GM10266 (cell line): ENCODE results near the gene CRY1.
"Not testable (repeated sequence)": the region's sequence is repeated elsewhere in the genome, so short reads cannot be mapped to it uniquely, and the experiment has no call there.

ENCODE experiments used
- DNase-seq: peaks from one replicate; pipeline ENCODE4 v3.0.0; 2012; ENCODE audit errors: extremely low spot score
- TF ChIP-seq, protein P1 (sequence below): IDR thresholded peaks from 2 replicates; pipeline ENCODE4 v1.5.1; 2012; ENCODE audit warnings: mild to moderate bottlenecking, low read depth; ENCODE audit not compliant: control insufficient read depth, insufficient read depth; ENCODE audit errors: missing control alignments

CRY1 gene

GRCh38 chr12:107119091-107119490 lies 25.7 kb upstream of the CRY1 start:
- TF ChIP-seq, protein P1, sequence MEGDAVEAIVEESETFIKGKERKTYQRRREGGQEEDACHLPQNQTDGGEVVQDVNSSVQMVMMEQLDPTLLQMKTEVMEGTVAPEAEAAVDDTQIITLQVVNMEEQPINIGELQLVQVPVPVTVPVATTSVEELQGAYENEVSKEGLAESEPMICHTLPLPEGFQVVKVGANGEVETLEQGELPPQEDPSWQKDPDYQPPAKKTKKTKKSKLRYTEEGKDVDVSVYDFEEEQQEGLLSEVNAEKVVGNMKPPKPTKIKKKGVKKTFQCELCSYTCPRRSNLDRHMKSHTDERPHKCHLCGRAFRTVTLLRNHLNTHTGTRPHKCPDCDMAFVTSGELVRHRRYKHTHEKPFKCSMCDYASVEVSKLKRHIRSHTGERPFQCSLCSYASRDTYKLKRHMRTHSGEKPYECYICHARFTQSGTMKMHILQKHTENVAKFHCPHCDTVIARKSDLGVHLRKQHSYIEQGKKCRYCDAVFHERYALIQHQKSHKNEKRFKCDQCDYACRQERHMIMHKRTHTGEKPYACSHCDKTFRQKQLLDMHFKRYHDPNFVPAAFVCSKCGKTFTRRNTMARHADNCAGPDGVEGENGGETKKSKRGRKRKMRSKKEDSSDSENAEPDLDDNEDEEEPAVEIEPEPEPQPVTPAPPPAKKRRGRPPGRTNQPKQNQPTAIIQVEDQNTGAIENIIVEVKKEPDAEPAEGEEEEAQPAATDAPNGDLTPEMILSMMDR: no peak

GRCh38 chr12:107118624-107119023 lies 25.3 kb upstream of the CRY1 start:
- DNase-seq: no peak
- TF ChIP-seq, protein P1: no peak

More at GRCh38 chr12:107119091-107119490, 25.7 kb upstream of the CRY1 start:
- DNase-seq: no peak

- TF ChIP-seq, protein P1: no peak
- DNase-seq: no peak
Observed at GRCh38 chr12:107115119-107115518, 21.8 kb upstream of the CRY1 start.

- no peak for DNase-seq
- TF ChIP-seq, protein P1: no peak
Observed at GRCh38 chr12:107111314-107111713, 18.0 kb upstream of the CRY1 start.

DNA sequence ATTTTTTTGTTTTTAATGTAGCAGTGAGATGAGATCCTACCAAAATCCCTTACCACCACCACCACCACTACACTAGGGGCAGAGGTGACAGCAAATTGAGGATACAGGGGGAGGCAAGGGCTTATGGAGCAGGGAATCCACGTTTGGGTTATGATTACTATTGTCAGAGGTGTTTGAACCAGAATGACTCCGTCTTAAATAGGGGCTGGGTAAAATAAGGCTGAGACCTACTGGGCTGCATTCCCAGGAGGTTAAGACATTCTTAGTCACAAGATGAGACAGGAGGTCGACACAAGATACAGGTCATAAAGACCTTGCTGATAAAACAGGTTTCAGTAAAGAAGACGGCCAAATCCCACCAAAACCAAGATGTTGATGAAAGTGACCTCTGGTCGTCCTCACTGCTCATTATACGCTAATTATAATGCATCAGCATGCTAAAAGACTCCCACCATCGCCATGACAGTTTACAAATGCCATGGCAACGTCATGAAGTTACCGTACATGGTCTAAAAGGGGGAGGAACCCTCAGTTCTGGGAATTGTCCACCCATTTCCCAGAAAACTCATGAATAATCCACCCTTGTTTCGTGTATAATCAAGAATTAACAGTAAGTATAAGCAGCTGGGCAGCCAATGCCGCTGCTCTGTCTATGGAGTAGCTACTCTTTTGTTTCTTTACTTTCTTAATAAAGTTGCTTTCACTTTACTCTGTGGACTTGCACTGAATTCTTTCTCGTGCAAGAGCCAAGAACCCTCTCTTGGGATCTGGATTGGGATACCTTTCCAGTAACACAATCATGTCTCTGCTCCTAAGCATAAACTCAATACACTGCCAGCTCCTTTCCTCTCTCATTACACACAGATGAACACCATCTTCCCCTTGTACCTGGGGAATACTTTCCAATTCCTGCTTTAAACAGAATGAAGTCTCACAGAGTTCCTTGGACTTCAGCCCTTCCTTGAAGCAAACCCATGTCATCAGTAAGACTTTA lies 16.7 kb upstream of the CRY1 start:
- no peak for DNase-seq
- TF ChIP-seq, protein P1: no peak

- no peak for DNase-seq
- TF ChIP-seq, protein P1: no peak
Observed at GRCh38 chr12:107108995-107109508, 15.7 kb upstream of the CRY1 start.

- DNase-seq: not testable (repeated sequence)
Observed at GRCh38 chr12:107108366-107108765, 15.0 kb upstream of the CRY1 start.
